NT2/D1 (cell line): ENCODE data around the gene AGPAT3.

Experiments used
- DNase-seq: peaks from one replicate; pipeline ENCODE4 v3.0.0-alpha.2; 2011; ENCODE audit warnings: low read depth, low spot score
- H3K27me3 ChIP-seq: 2 replicates; pipeline ENCODE4 v1.6.0; 2011; ENCODE audit warnings: mild to moderate bottlenecking; ENCODE audit not compliant: insufficient read length, insufficient read depth
- H3K36me3 ChIP-seq: 2 replicates; pipeline ENCODE4 v1.6.1; 2011; ENCODE audit warnings: mild to moderate bottlenecking, low read length, mixed read lengths; ENCODE audit not compliant: insufficient read depth, insufficient read length
- H3K4me1 ChIP-seq: 2 replicates; pipeline ENCODE4 v1.5.1; 2011; ENCODE audit not compliant: insufficient read depth, insufficient read length
- H3K4me3 ChIP-seq: 2 replicates; pipeline ENCODE4 v1.5.1; 2011; ENCODE audit warnings: low read depth; ENCODE audit not compliant: insufficient read length
- H3K9ac ChIP-seq: 2 replicates; pipeline ENCODE4 v1.6.0; 2011; ENCODE audit warnings: low read depth; ENCODE audit not compliant: insufficient read length
- H3K9me3 ChIP-seq: 2 replicates; pipeline ENCODE4 v1.5.1; 2011; ENCODE audit warnings: mild to moderate bottlenecking, low read length; ENCODE audit not compliant: insufficient read depth
- SUZ12 ChIP-seq: IDR thresholded peaks from 2 replicates; pipeline ENCODE4 v1.6.1; 2011; ENCODE audit not compliant: insufficient read length, insufficient read depth; ENCODE audit errors: extremely low read depth
- YY1 ChIP-seq: IDR thresholded peaks from 2 replicates; pipeline ENCODE4 v1.6.1; 2011; ENCODE audit not compliant: insufficient read length, insufficient read depth
- ZNF274 ChIP-seq: IDR thresholded peaks from 2 replicates; pipeline ENCODE4 v1.6.1; 2011; ENCODE audit warnings: mild to moderate bottlenecking, low read depth, low read length

The AGPAT3 gene

GRCh38 chr21:43864962-43865539, at the start of gene AGPAT3:
Gene AGPAT3, plus strand, starts transcription at chr21:43865223. Its CDS starts 94,459 bp downstream, at chr21:43959682.
- Histone ChIP-seq H3K9ac (peak within 1 kb of the TSS; percentile 73), H3K27me3 (peaks cover 40% of the 10 kb centered on the region), H3K4me1 (peaks cover 2% of the 10 kb centered on the region), H3K4me3 (peak within 1 kb of the TSS; percentile 50), H3K36me3 (peaks cover 7% of the 10 kb centered on the region), H3K9me3 (no peaks in the 10 kb centered on the region)
- no peak for DNase-seq
- TF ChIP-seq SUZ12 (no peak), YY1 (no peak), ZNF274 (no peak)

- no peaks in the 10 kb centered on the region for H3K27me3 ChIP-seq
- H3K4me3 ChIP-seq = no peak overlapping the region
- TF ChIP-seq YY1 (no peak), ZNF274 (no peak)
- no peak for DNase-seq
- peak overlapping the region; percentile 4 for H3K9ac ChIP-seq
- H3K9me3 ChIP-seq = no peaks in the 10 kb centered on the region
- no peaks in the 10 kb centered on the region for H3K36me3 ChIP-seq
- peaks cover 56% of the 10 kb centered on the region for H3K4me1 ChIP-seq
These were observed 49.0 kb upstream of the AGPAT3 start for GRCh38 chr21:43815991-43816390.

GRCh38 chr21:43816611-43817071, 48.4 kb upstream of the AGPAT3 start:
- TF ChIP-seq SUZ12 (no peak), YY1 (no peak), ZNF274 (no peak)
- Histone ChIP-seq H3K9me3 (0 out of 2 replicates have a peak, but pooled peaks cover 5% of the 10 kb centered on the region), H3K36me3 (no peaks in the 10 kb centered on the region), H3K9ac (peak overlapping the region; percentile 7), H3K4me1 (peaks cover 49% of the 10 kb centered on the region), H3K4me3 (no peak overlapping the region), H3K27me3 (no peaks in the 10 kb centered on the region)
- DNase-seq = no peak

GRCh38 chr21:43817157-43818086, 47.6 kb upstream of the AGPAT3 start:
- H3K36me3 ChIP-seq = no peaks in the 10 kb centered on the region
- no peak for DNase-seq
- H3K27me3 ChIP-seq = no peaks in the 10 kb centered on the region
- no peak for TF ChIP-seq SUZ12
- TF ChIP-seq YY1 = no peak
- no peak for TF ChIP-seq ZNF274
- H3K4me3 ChIP-seq = no peak overlapping the region
- peaks cover 42% of the 10 kb centered on the region for H3K4me1 ChIP-seq
- 0 out of 2 replicates have a peak, but pooled peaks cover 5% of the 10 kb centered on the region for H3K9me3 ChIP-seq
- H3K9ac ChIP-seq = no peak overlapping the region

GRCh38 chr21:43818685-43819084, 46.3 kb upstream of the AGPAT3 start:
- Histone ChIP-seq H3K27me3 (no peaks in the 10 kb centered on the region), H3K9me3 (0 out of 2 replicates have a peak, but pooled peaks cover 5% of the 10 kb centered on the region), H3K4me3 (no peak overlapping the region), H3K36me3 (no peaks in the 10 kb centered on the region), H3K9ac (no peak overlapping the region), H3K4me1 (peaks cover 32% of the 10 kb centered on the region)
- TF ChIP-seq ZNF274 = no peak
- no peak for TF ChIP-seq SUZ12
- no peak for TF ChIP-seq YY1
- no peak for DNase-seq

- Histone ChIP-seq H3K4me1 (peaks cover 26% of the 10 kb centered on the region), H3K9ac (no peak overlapping the region), H3K4me3 (no peak overlapping the region), H3K9me3 (0 out of 2 replicates have a peak, but pooled peaks cover 5% of the 10 kb centered on the region), H3K36me3 (no peaks in the 10 kb centered on the region), H3K27me3 (no peaks in the 10 kb centered on the region)
- no peak for DNase-seq
- TF ChIP-seq SUZ12 = no peak
- no peak for TF ChIP-seq YY1
- TF ChIP-seq ZNF274 = no peak
These were observed 45.3 kb upstream of the AGPAT3 start for GRCh38 chr21:43819511-43820405.
